BE2C (cell line): Measurements from ENCODE around the gene GYPB. TPM values are rescaled to one million over a fixed set of nuclear protein-coding genes. Genes with fewer than 3 reads are reported as not detected.
"Not testable (repeated sequence)": the region's sequence is repeated elsewhere in the genome, so short reads cannot be mapped to it uniquely, and the experiment has no call there.

ENCODE experiments used
- DNase-seq: peaks from one replicate; pipeline ENCODE4 v3.0.0-alpha.2; 2020
- H3K27me3 ChIP-seq: fragments of 250-450 bp; sonication (Bioruptor Pico); 2 replicates; pipeline ENCODE4 v1.5.1; 2020; ENCODE audit warnings: mild to moderate bottlenecking
- H3K36me3 ChIP-seq: fragments of 250-450 bp; sonication (Bioruptor Pico); 2 replicates; pipeline ENCODE4 v1.5.1; 2020; ENCODE audit warnings: mild to moderate bottlenecking
- H3K4me1 ChIP-seq: fragments of 250-450 bp; sonication (Bioruptor Pico); 2 replicates; pipeline ENCODE4 v1.5.1; 2020
- H3K4me3 ChIP-seq: 2 replicates; pipeline ENCODE4 v1.5.1; 2011; ENCODE audit warnings: low read depth, low read length
- H3K9me3 ChIP-seq: fragments of 250-450 bp; sonication (Bioruptor Pico); 2 replicates; pipeline ENCODE4 v1.5.1; 2020
- CTCF ChIP-seq: IDR thresholded peaks from 2 replicates; pipeline ENCODE4 v1.5.1; 2012; ENCODE audit warnings: mild to moderate bottlenecking, low read depth, low read length
- polyA plus RNA-seq: library from polyadenylated mRNA; unstranded; fragments of >200 nt; gene quantifications from one replicate; pipeline ENCODE4 v1.2.1, GENCODE V29; 2012; ENCODE audit warnings: low read depth, missing spikeins; ENCODE audit not compliant: insufficient read length, insufficient read depth

GYPB gene
- polyA plus RNA-seq, result not detected

GRCh38 chr4:144019277-144019676 lies at the start of gene GYPB:
TSS of gene GYPB (minus strand) at chr4:144019380. CDS start at chr4:144019287, 93 bp downstream.
- not testable (repeated sequence) for DNase-seq, H3K4me3 ChIP-seq, H3K4me1 ChIP-seq, H3K9me3 ChIP-seq, H3K27me3 ChIP-seq, H3K36me3 ChIP-seq

GRCh38 chr4:144061556-144061955 lies 42.4 kb upstream of the GYPB start:
- not testable (repeated sequence) for H3K4me1 ChIP-seq, H3K27me3 ChIP-seq, H3K9me3 ChIP-seq, H3K36me3 ChIP-seq, H3K4me3 ChIP-seq, DNase-seq

GRCh38 chr4:144060234-144060859 lies 41.2 kb upstream of the GYPB start:
- not testable (repeated sequence) for H3K9me3 ChIP-seq, H3K27me3 ChIP-seq, H3K36me3 ChIP-seq, H3K4me3 ChIP-seq, H3K4me1 ChIP-seq, DNase-seq

GRCh38 chr4:144056800-144057199 lies 37.6 kb upstream of the GYPB start:
- TF ChIP-seq CTCF, result no peak
- Histone ChIP-seq H3K9me3 (no peaks in the 10 kb centered on the region), H3K4me1 (no peaks in the 10 kb centered on the region), H3K36me3 (no peaks in the 10 kb centered on the region), H3K4me3 (no peak overlapping the region), H3K27me3 (no peaks in the 10 kb centered on the region)
- DNase-seq, result no peak

GRCh38 chr4:144055336-144055735 lies 36.2 kb upstream of the GYPB start:
- DNase-seq, H3K4me3 ChIP-seq, H3K36me3 ChIP-seq, H3K27me3 ChIP-seq, H3K9me3 ChIP-seq, H3K4me1 ChIP-seq: not testable (repeated sequence)

GRCh38 chr4:144051494-144051893 lies 32.3 kb upstream of the GYPB start:
- H3K9me3 ChIP-seq, H3K4me1 ChIP-seq, DNase-seq, H3K4me3 ChIP-seq, H3K27me3 ChIP-seq, H3K36me3 ChIP-seq: not testable (repeated sequence)

- H3K4me3 ChIP-seq, DNase-seq: not testable (repeated sequence)
These were observed 31.5 kb upstream of the GYPB start for GRCh38 chr4:144050631-144051030.

GRCh38 chr4:144049495-144050424 lies 30.6 kb upstream of the GYPB start:
- H3K27me3 ChIP-seq, H3K4me3 ChIP-seq, H3K4me1 ChIP-seq, H3K9me3 ChIP-seq, DNase-seq, H3K36me3 ChIP-seq: not testable (repeated sequence)

More at GRCh38 chr4:144050631-144051030, 31.5 kb upstream of the GYPB start:
- not testable (repeated sequence) for H3K4me1 ChIP-seq, H3K36me3 ChIP-seq, H3K9me3 ChIP-seq, H3K27me3 ChIP-seq

GRCh38 chr4:144044936-144045335 lies 25.8 kb upstream of the GYPB start:
- H3K4me1 ChIP-seq, H3K4me3 ChIP-seq, H3K36me3 ChIP-seq, DNase-seq, H3K27me3 ChIP-seq, H3K9me3 ChIP-seq: not testable (repeated sequence)

GRCh38 chr4:144032580-144032979 lies 13.4 kb upstream of the GYPB start:
- not testable (repeated sequence) for H3K27me3 ChIP-seq, H3K4me3 ChIP-seq, H3K36me3 ChIP-seq, DNase-seq, H3K4me1 ChIP-seq, H3K9me3 ChIP-seq

GRCh38 chr4:144031875-144032274 lies 12.7 kb upstream of the GYPB start:
- not testable (repeated sequence) for H3K36me3 ChIP-seq, H3K27me3 ChIP-seq, H3K9me3 ChIP-seq, H3K4me1 ChIP-seq, H3K4me3 ChIP-seq, DNase-seq

- not testable (repeated sequence) for H3K27me3 ChIP-seq, H3K36me3 ChIP-seq, H3K9me3 ChIP-seq, DNase-seq, H3K4me3 ChIP-seq, H3K4me1 ChIP-seq
These were observed 12.2 kb upstream of the GYPB start for GRCh38 chr4:144031369-144031768.

- H3K27me3 ChIP-seq, H3K4me3 ChIP-seq, H3K36me3 ChIP-seq, H3K4me1 ChIP-seq, DNase-seq, H3K9me3 ChIP-seq: not testable (repeated sequence)
These were observed 11.5 kb upstream of the GYPB start for GRCh38 chr4:144030708-144031107.

GRCh38 chr4:144026682-144027081 lies 7.5 kb upstream of the GYPB start:
- H3K27me3 ChIP-seq, H3K36me3 ChIP-seq, H3K4me1 ChIP-seq, H3K9me3 ChIP-seq, DNase-seq, H3K4me3 ChIP-seq: not testable (repeated sequence)
